T-helper 2 cell treated with Interferon-gamma antibody and Interleukin-4, amounts not matched to agents 100 ng/mL and 5 ng/mL, for 36 hours (primary cell): ENCODE data around the gene NLRP6. TPM values are rescaled to one million over a fixed set of nuclear protein-coding genes. Genes with fewer than 3 reads are reported as not detected.
"Not testable (repeated sequence)": the region's sequence is repeated elsewhere in the genome, so short reads cannot be mapped to it uniquely, and the experiment has no call there.

Source experiments
- intact Hi-C: fragments of 100-400 bp; cut with micrococcal nuclease; formaldehyde crosslinking; loops from one replicate; pipeline ENCODE4 v1.15.1; 2023
- total RNA-seq: library from RNA; stranded (reverse); gene quantifications from 2 replicates; pipeline ENCODE4 v1.2.3, GENCODE V29; 2022

Gene NLRP6
- total RNA-seq, 1 donor from 2014 or later, result 2.4 TPM

DNA sequence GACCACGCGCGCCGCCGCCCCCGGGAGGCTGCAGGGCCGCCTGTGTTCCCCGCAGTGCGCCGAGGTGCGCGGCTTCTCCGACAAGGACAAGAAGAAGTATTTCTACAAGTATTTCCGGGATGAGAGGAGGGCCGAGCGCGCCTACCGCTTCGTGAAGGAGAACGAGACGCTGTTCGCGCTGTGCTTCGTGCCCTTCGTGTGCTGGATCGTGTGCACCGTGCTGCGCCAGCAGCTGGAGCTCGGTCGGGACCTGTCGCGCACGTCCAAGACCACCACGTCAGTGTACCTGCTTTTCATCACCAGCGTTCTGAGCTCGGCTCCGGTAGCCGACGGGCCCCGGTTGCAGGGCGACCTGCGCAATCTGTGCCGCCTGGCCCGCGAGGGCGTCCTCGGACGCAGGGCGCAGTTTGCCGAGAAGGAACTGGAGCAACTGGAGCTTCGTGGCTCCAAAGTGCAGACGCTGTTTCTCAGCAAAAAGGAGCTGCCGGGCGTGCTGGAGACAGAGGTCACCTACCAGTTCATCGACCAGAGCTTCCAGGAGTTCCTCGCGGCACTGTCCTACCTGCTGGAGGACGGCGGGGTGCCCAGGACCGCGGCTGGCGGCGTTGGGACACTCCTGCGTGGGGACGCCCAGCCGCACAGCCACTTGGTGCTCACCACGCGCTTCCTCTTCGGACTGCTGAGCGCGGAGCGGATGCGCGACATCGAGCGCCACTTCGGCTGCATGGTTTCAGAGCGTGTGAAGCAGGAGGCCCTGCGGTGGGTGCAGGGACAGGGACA, 2.7 kb downstream of the NLRP6 start:
- intact Hi-C loops, result loop anchor here (1.0 kb wide), 1 partner anchor 12 kb away; no protein-coding TSS in a partner anchor

DNA sequence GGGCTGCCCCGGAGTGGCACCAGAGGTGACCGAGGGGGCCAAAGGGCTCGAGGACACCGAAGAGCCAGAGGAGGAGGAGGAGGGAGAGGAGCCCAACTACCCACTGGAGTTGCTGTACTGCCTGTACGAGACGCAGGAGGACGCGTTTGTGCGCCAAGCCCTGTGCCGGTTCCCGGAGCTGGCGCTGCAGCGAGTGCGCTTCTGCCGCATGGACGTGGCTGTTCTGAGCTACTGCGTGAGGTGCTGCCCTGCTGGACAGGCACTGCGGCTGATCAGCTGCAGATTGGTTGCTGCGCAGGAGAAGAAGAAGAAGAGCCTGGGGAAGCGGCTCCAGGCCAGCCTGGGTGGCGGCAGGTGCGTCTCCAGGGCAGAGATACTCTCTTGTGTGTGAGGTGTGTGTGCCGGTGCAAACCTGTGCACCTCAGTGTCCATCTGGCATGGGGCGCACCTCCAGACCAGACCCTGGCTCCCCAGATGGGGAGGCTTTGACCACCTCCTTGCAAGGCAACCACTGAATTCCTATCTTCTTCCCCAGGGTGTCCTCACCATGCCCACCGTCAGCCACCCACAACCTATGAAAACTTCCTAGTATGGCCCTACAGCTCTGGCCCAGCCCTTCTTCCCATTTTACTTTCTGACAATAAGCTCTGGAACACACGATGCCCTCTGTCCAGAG, 3.4 kb downstream of the NLRP6 start:
- intact Hi-C loops, result no loop called here

DNA sequence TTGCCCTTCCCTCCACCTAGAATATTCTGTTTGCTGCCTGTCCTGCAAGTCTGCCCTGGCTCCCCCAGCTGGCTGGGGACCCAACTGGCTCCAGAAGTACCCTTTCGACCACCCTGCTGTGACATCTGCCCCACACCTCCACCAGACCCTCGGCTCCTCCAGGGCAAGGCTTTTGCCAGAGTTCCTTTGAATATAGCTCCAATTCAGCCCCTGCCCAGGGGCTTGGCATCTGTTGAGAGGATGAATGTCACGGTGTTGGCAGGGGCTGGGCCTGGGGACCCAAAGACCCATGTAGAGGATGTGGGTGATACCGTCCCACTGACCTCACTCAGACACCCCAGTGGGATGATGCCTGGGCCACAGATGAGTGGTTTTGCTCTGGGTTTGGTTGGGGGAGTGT, 4.0 kb downstream of the NLRP6 start:
- intact Hi-C loops, result no loop called here

GRCh38 chr11:282630-283360, 4.6 kb downstream of the NLRP6 start:
- intact Hi-C loops, result no loop called here

- intact Hi-C loops, result no loop called here
These were observed 5.3 kb downstream of the NLRP6 start for GRCh38 chr11:283405-284104.

- intact Hi-C loops, result no loop called here
These were observed 6.2 kb downstream of the NLRP6 start for GRCh38 chr11:284105-285020.

DNA sequence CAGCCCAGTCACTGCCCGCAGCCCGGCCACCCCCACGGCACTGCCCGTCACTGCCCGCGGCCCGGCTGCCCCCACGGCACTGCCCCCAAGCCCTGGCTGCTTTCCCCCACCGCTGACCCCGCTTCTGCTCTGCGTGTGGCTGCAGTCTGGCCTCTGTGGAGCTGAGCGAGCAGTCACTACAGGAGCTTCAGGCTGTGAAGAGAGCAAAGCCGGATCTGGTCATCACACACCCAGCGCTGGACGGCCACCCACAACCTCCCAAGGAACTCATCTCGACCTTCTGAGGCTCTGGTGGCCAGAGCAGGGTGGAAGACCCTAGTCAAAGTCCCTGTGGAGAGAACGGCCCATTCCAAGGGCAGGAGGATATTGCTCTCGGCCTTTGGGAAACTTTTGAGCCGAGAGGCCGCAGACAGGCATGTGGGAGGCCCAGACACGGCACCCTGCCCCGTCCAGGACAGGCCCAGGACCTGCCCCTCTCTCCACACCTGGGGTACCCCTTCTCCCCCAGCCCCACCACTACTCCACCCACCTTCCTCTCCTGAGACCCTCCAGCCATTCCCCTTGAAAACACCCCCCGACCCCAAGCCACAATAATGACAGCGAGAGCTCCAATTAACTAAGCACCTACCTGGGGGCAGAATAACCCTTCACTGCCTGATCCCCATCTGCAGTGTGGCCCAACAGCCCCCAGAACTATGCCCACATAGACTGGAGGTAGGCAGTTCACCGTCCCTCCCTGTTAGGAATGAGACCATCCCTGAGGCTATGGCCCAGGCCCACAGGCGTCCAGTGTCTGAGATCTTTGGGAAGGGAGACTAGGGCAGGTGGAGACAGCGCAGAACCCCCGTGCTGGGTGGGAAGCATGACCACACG, 7.0 kb downstream of the NLRP6 start:
- intact Hi-C loops, result no loop called here

DNA sequence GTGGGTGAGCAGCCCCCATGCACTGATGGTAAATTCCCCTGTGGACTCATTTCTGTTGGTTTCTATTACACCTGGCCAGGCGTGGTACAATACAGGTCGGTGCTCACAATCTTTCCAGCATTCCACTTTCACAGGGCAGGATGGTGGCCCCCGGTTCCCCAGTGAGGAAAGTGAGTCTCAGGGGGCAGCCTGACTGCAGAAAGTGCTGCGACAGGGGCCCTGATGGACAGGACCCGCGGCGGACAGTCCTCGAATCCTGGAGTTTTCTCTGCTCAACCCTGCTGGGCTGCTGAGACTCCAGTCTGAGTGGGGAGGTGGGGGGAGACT, 7.7 kb downstream of the NLRP6 start:
- intact Hi-C loops, result no loop called here

DNA sequence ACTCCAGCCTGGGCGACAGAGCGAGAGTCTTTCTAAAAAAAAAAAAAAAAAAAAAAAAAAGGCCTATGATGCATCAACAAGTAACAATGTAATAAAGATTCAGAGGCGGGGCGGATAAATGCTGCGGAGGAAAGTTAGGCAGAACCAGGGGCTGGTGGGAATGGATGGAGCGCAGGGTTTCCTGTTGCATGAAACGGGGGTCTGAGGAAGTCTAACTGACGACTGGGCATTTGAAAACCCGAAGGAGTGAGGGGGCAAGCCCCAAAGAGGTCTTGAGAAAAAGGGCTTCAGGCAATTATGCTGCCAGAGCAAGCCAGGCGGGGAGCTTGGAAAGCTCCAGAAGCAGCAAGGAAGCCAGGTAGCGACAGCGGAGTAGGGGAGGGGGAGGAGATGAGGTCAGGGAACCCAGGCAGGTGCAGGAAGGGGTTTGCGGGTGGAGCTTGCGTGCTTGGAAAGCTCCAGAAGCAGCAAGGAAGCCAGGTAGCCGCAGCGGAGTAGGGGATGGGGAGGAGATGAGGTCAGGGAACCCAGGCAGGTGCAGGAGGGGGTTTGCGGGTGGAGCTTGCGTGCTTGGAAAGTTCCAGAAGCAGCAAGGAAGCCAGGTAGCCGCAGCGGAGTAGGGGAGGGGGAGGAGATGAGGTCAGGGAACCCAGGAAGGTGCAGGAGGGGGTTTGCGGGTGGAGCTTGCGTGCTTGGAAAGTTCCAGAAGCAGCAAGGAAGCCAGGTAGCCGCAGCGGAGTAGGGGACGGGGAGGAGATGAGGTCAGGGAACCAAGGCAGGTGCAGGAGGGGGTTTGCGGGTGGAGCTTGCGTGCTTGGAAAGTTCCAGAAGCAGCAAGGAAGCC, 9.0 kb downstream of the NLRP6 start:
- intact Hi-C loops, result not testable (repeated sequence)

DNA sequence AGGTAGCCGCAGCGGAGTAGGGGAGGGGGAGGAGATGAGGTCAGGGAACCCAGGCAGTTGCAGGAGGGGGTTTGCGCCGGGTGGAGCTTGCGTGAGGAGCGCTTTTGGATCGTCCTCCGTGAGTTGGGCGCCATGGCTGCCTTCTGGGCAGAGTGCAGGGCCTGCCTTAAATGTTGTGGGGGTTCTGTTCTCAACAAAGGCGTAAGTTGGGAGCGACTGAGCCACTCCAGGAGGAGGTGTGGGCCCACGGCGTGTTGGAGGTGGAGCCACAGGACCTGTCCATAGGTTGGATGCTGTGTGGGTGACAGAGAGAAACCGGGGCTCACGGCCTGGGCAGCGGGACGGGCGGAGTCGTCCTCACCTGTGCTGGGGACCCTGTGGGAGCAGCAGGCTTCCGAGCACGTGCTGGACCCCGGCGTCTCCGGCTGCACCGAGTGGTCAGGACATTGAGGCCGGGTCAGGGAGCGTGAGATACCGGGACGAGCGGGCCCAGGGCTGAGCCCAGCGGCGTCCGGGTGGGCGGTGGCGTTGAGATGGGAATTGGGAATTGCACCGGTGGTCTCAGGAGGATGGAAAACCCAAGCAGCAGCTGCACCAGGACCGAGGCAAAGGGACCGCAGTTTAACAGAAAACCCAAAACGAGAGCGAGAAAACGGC, 9.7 kb downstream of the NLRP6 start:
- intact Hi-C loops, result no loop called here

GRCh38 chr11:288478-289397, 10.5 kb downstream of the NLRP6 start, which contains the start of gene PGGHG:
PGGHG (plus strand) TSS chr11:289126; CDS start chr11:289817, 691 bp downstream.
- intact Hi-C loops, result no loop called here

DNA sequence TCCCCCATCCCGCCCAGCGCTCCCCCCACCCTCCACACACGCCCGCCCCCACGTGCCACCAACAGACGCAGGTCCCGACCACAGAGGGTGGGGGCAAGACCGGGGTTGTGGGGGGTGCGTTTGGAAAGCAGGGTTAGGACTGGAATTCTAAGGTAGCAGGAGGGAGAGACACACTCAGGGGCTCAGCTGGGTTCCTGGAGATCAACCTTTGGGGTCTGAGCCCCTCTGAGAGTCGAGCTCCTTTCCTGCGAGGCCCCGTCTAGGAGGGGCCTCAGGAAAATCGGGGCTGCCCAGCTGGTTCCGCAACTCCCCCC, 11.1 kb downstream of the NLRP6 start:
- intact Hi-C loops, result no loop called here

GRCh38 chr11:289712-290620, 11.8 kb downstream of the NLRP6 start:
- intact Hi-C loops, result no loop called here

DNA sequence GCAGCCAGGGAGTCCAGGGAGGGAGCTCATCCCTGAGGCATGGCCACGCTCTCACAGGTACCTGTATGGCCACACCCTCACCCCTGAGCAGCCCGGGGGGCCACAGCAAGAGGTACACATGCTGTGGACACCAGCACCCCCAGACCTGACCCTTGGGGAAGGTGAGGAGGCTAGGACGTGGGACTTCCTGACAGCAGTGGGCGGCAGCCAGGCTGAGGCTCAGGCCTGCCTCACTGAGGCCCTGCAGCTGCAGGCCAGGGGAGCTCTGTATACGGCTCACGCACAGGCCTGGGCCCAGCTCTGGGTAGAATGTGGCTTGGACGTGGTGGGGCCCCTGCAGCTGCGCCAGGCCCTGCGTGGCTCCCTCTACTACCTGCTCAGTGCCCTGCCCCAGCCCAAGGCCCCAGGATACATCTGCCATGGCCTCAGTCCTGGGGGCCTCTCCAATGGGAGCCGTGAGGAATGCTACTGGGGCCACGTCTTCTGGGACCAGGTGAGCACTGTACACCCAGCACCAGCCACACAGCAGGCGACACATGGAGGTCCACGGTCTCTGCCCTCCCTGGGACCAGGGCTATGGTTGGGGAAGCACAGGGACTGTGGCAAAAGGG, 12.5 kb downstream of the NLRP6 start:
- intact Hi-C loops, result no loop called here

DNA sequence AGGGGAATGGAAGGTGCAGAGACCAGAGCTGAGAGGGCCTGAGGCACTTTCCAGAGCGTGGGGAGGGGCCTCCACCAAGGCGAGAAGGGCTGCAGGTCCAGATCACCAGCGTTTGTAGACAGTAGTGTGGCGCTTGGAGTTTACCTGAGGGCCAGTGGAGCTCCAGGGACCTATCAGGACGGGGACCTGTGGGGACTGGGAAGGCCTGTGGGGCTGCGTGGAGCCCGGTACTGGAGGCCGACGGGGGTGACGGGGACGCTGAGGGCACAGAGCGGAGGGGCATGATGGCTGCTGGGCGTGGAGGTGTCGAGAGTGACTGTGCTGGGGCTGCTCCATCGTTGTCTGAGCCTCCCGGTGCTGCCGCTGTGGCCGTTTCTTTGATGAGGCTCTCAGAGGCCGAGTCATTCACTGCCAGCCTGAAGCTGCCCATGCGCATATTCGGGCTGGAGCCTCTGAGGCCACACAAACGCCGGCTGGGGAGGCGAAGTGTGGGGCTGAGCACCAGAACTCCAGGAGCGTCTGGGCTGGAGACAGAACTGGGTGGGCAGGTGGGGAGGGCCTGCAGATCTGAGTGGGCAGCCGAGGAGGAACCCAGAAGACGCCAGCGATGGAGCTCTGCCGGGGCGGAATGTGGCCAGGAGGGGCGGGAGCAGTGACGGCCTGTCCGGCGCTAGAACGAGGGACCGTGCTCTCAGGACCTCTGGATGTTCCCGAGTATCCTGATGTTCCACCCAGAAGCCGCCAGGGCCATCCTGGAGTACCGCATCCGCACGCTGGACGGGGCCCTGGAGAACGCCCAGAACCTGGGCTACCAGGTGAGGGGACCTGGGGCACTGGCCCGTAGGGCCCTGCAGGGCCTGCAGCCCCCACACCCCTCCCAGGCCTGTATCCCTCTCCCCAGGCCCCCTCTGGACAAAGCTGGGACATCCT, 13.3 kb downstream of the NLRP6 start:
- intact Hi-C loops, result no loop called here
